ENCODE data around the gene ZBTB7C.

Gene ZBTB7C

DNA sequence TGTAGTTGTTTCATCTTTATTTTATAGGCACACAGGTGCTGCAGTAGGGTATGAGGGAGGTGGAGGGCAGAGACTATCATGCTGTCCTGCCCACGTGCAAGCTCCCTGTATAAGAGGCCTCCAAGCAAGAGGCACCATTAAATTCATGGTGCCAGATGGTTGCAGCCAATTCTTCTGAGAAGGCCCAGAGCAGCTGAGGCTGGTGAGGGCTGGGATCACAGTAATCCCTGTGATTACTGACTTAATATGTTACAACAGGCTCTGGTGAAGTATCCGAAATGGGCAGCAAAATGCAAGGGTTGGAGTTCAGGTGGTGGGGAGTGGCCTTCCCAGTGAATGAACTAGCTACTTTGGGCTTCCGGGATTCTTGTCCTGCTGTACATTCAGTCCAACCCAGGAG lies 286.8 kb downstream of the ZBTB7C start:
- TF ChIP-seq CTCF (IDR thresholded peaks at IDR 0.05; ENCODE audit: borderline replicate concordance, control extremely low read depth, extremely low read depth, insufficient read depth, missing control alignments): no peak
- DNase-seq (ENCODE audit: low spot score): no peak
- in situ Hi-C loops (cut with MboI; ENCODE audit: low sequenced_read_pairs, unreplicated experiment): no loop called here

GRCh38 chr18:48121752-48122151 lies 287.4 kb downstream of the ZBTB7C start:
- in situ Hi-C loops (cut with MboI; ENCODE audit: low sequenced_read_pairs, unreplicated experiment): no loop called here
- no peak for DNase-seq (ENCODE audit: low spot score)
- no peak for TF ChIP-seq CTCF (IDR thresholded peaks at IDR 0.05; ENCODE audit: borderline replicate concordance, control extremely low read depth, extremely low read depth, insufficient read depth, missing control alignments)

GRCh38 chr18:48119204-48119603 lies 290.0 kb downstream of the ZBTB7C start:
- DNase-seq (ENCODE audit: low spot score): no peak
- in situ Hi-C loops (cut with MboI; ENCODE audit: low sequenced_read_pairs, unreplicated experiment): no loop called here
- no peak for TF ChIP-seq CTCF (IDR thresholded peaks at IDR 0.05; ENCODE audit: borderline replicate concordance, control extremely low read depth, extremely low read depth, insufficient read depth, missing control alignments)

DNA sequence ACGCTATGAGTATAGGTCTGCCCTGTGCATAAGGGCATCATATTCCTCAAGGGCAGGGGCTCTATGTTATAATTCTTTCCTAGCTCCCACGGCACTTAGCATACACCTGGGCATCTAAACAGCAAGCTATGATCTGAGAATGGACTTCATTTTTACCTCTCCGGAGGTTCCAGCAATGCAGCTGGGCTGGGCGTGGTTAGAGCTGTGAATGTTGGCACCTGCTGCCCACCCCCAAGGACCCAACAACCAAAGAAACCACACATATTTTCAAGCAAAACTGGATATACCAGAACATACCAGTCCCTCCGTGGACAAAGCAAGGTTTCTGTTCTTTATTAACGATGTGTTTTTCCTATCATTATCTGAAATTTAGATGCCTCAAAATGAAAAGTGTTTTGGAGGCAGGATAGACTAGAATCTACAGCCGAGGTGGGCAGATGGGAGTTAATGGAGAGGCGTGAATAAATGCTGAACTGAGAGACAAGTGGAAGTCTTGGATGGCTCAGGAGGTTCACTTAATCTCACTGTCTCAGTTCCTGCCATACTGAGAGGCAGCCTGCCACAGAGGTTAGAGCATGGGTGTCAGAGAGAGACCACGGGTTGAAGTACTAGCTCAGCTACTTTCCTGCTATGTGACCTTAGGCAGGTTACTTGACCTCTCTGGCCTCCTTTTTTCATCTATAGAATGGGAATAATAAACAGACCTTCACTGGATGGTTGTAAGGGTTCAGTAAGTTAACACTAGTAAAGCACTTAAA lies 292.1 kb downstream of the ZBTB7C start:
- no peak for TF ChIP-seq CTCF (IDR thresholded peaks at IDR 0.05; ENCODE audit: borderline replicate concordance, control extremely low read depth, extremely low read depth, insufficient read depth, missing control alignments)
- in situ Hi-C loops (cut with MboI; ENCODE audit: low sequenced_read_pairs, unreplicated experiment): no loop called here

DNA sequence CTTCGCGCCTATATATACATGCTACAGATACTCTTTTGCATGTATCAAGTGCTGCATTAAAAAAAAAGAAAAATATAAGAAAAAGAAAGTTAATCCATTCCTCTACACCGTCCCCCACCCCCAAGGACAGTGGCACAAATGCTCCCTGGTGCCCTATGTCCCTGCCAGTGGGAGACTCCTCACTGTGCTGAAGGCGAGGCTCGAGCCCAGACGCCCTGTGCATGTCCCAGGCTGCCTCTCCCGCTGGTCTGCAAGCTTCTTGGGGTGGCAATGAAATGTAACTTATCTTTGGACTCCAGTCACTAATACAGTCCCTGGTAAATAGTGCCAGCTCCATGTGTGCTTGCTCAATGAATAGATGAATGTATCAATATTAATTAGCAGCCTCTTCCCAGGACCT lies 293.2 kb downstream of the ZBTB7C start:
- in situ Hi-C loops (cut with MboI; ENCODE audit: low sequenced_read_pairs, unreplicated experiment): no loop called here
- no peak for TF ChIP-seq CTCF (IDR thresholded peaks at IDR 0.05; ENCODE audit: borderline replicate concordance, control extremely low read depth, extremely low read depth, insufficient read depth, missing control alignments)

More for the DNA sequence above, 292.1 kb downstream of the ZBTB7C start:
- no peak for DNase-seq (ENCODE audit: low spot score)

DNA sequence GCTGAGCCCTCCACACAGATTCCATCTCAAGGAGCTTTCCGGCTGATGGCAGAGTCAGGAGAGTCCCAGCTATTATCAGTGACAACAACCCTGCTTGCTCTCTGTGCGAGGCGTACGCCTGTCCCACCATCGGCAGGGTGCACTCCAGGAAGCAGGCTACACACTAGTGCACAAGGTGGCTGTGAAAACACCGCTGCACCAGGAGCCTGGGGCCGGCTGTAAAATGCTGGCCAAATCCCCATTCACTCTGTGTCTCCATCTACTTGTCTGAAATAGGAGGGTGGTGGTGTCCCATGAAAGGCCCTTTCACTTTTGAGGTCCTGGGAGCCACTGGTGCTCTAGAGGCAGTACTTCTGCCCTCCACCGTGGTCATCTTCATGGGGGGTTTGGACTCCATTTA lies 295.5 kb downstream of the ZBTB7C start:
- in situ Hi-C loops (cut with MboI; ENCODE audit: low sequenced_read_pairs, unreplicated experiment): no loop called here
- no peak for DNase-seq (ENCODE audit: low spot score)
- no peak for TF ChIP-seq CTCF (IDR thresholded peaks at IDR 0.05; ENCODE audit: borderline replicate concordance, control extremely low read depth, extremely low read depth, insufficient read depth, missing control alignments)

More for the DNA sequence above, 293.2 kb downstream of the ZBTB7C start:
- no peak for DNase-seq (ENCODE audit: low spot score)
